ENCODE results near the gene SLC36A1. TPM values are rescaled to one million over a fixed set of nuclear protein-coding genes. Genes with fewer than 3 reads are reported as not detected.

SLC36A1 gene
- total and polyA plus RNA-seq, 2 of the 8 experiments (the other 6 are each of a cell fraction or from before 2014, with no cell fraction given), result 6.6 to 9.6 TPM

GRCh38 chr5:151487544-151487943 lies 40.1 kb downstream of the SLC36A1 start:
- 89% methylated on average over 7 of the region's 7 CpGs; no CpG with 5 or more reads in 1 of the 2 experiments for WGBS, 2 experiments (ENCODE audit: extremely low coverage in 1 of 2, insufficient coverage in 1 of 2, insufficient read length in 1 of 2, insufficient replicate concordance in 2 of 2, low coverage in 1 of 2, low lambda C conversion rate in 2 of 2, missing lambda C conversion rate in 1 of 2)

More at GRCh38 chr5:151487544-151487943, 40.1 kb downstream of the SLC36A1 start:
- no peaks in the 10 kb centered on the region; a peak in 1 of 8 replicates for H3K36me3 ChIP-seq (ENCODE audit: control insufficient read depth in 2 of 4, insufficient read depth in 4 of 4, low read length in 3 of 4)
- H3K79me2 ChIP-seq (ENCODE audit: control insufficient read depth in 1 of 2, insufficient read depth in 2 of 2, low read length in 2 of 2), result no peaks in the 10 kb centered on the region
- no peak overlapping the region for H2BK15ac ChIP-seq (ENCODE audit: low read length)
- H4K5ac ChIP-seq (ENCODE audit: insufficient read length, low read depth, low read length), result no peak overlapping the region
- H3K56ac ChIP-seq (replicated peaks; ENCODE audit: insufficient read length, low read depth, low read length), result no peak overlapping the region
- H2AFZ ChIP-seq (ENCODE audit: low read length), result no peak overlapping the region
- no peak overlapping the region for H2BK120ac ChIP-seq (replicated peaks; ENCODE audit: low read depth, low read length)
- no peak overlapping the region for H3K23ac ChIP-seq (ENCODE audit: insufficient read length)
- H2BK20ac ChIP-seq (ENCODE audit: low read length), result no peak overlapping the region
- peaks cover 0 to 8% (median 5%) of the 10 kb centered on the region in 4 experiments; a peak in 2 of 7 replicates for H3K4me1 ChIP-seq (replicated peaks in 1 of 4; ENCODE audit: control insufficient read depth in 3 of 4, insufficient read depth in 4 of 4, low read length in 3 of 4)
- DNase-seq (ENCODE audit: low read depth in 1 of 2, low spot score in 2 of 2), result no peak
- ChIA-PET POLR2A (ENCODE audit: partially characterized antibody) (interaction anchor here (0.9 to 1.5 kb wide), 2 partner anchors 8 to 29 kb away, joined by 3 to 4 read pairs; no protein-coding TSS in a partner anchor), CTCF (ENCODE audit: partially characterized antibody) (interaction anchor here (0.6 to 1.7 kb wide), 6 partner anchors 24 to 265 kb away, joined by 3 to 13 read pairs (median 3); partner anchors contain the start of gene SLC36A1)
- no peak overlapping the region for H2AK5ac ChIP-seq (ENCODE audit: low read depth, low read length)
- no peak overlapping the region for H3K4ac ChIP-seq (replicated peaks; ENCODE audit: insufficient read length, low read depth, low read length)
- no peak overlapping the region for H3K14ac ChIP-seq (ENCODE audit: insufficient read length)
- H3K27ac ChIP-seq (ENCODE audit: low read depth, low read length), result no peak overlapping the region
- no peak overlapping the region for H4K91ac ChIP-seq (replicated peaks; ENCODE audit: insufficient read length, low read length)
- H3K79me1 ChIP-seq (ENCODE audit: low read depth, low read length), result no peaks in the 10 kb centered on the region
- H3K9me3 ChIP-seq (ENCODE audit: insufficient read depth in 2 of 2, low read depth in 1 of 2, low read length in 1 of 2), result no peaks in the 10 kb centered on the region
- H4K8ac ChIP-seq (ENCODE audit: extremely low read depth, insufficient read depth, low read length), result no peak overlapping the region
- H2BK5ac ChIP-seq (ENCODE audit: low read depth, low read length), result no peak overlapping the region
- H3K4me2 ChIP-seq (ENCODE audit: insufficient read depth in 1 of 2, low read depth in 2 of 2, low read length in 2 of 2), result no peak overlapping the region
- TF ChIP-seq POLR2A (IDR thresholded peaks at IDR 0.05; ENCODE audit: control extremely low read depth in 1 of 2, low read depth in 2 of 2, low read length in 2 of 2) (no peak), GTF2F1 (IDR thresholded peaks at IDR 0.05; ENCODE audit: borderline replicate concordance, low read depth, low read length) (no peak), GABPA (IDR thresholded peaks at IDR 0.05; ENCODE audit: borderline replicate concordance, insufficient read depth, low read length) (no peak), SP1 (IDR thresholded peaks at IDR 0.05; ENCODE audit: low read depth, low read length) (no peak)
- H3K18ac ChIP-seq (ENCODE audit: extremely low read depth, low read length), result no peak overlapping the region
- no peak overlapping the region for H3K4me3 ChIP-seq (ENCODE audit: extremely low read depth in 1 of 4, insufficient read depth in 2 of 4, low read depth in 3 of 4, low read length in 4 of 4)
- H3K9ac ChIP-seq (replicated peaks in 1 of 4; ENCODE audit: extremely low read depth in 1 of 4, low read depth in 3 of 4, low read length in 3 of 4), result no peak overlapping the region
- H3K27me3 ChIP-seq (replicated peaks in 1 of 4; ENCODE audit: control insufficient read depth in 3 of 4, extremely low read depth in 1 of 4, insufficient read depth in 3 of 4, low read length in 3 of 4), result no peaks in the 10 kb centered on the region
- FAIRE-seq, result no peak
- no peaks in the 10 kb centered on the region for H3K23me2 ChIP-seq (ENCODE audit: low read depth, low read length)
- H2BK12ac ChIP-seq (ENCODE audit: low read depth, low read length), result no peak overlapping the region
- no peaks in the 10 kb centered on the region for H4K20me1 ChIP-seq (replicated peaks in 1 of 2; ENCODE audit: control insufficient read depth in 1 of 2, insufficient read depth in 2 of 2, low read length in 2 of 2)
